GM18526 (cell line): ENCODE data around the gene ECI1.

ENCODE experiments used
- POLR2A ChIP-seq: IDR thresholded peaks from 3 replicates; pipeline ENCODE4 v1.6.1; 2011; ENCODE audit not compliant: insufficient read length; ENCODE audit errors: extremely low read depth

The ECI1 gene

DNA sequence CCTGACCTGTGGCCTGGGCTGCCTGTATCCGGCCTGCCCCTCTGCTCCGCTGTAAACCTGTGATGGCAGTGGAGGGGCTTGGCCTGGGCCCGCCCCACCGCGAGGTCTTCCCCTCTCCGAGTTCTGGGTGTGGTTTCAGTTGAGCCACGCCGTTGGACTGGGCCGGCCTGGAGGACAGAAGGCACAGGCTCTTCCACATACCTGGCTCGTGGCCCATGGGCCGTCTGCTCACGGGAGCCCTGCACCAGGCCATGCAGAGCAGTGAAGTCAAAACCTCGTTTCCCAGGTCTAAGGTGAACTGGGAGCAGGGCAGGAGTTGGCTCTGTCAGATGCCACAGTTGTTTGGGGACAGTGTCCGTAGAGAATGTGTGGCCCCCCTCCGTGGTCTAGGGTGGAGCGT lies 22.1 kb upstream of the ECI1 start:
- TF ChIP-seq POLR2A, result no peak

DNA sequence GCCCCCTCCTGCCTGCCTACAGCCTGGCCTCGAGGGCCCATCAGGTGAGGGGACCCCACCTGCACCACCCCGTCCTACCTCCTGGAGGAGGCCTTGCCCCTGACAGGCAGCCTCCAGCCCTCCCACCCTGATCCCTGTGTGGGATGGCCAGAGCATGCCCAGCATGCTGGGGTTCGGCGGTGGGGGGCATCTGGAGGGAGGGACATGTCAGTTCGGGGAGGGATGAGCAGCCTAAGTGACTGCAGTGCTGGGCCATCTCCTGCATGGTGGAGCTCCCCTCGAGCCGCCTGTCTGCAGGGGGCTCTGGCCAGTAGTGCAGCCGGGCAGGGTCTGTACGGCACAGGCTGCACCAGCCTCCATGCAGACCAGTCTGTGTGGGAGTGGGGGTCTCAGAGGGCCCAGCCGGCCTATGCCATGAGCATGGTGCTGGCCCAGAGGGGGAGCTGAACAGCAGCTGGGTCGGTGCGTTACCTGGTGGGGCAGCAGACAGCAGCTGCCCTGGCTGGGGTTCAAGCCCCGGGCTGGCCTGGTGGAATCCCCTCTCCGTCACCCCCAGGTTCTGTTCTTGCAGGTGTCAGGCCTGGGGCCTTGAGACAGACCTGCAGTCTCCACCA lies 20.6 kb upstream of the ECI1 start:
- no peak for TF ChIP-seq POLR2A

GRCh38 chr16:2270588-2271470 lies 19.4 kb upstream of the ECI1 start:
- no peak for TF ChIP-seq POLR2A

- TF ChIP-seq POLR2A, result no peak
Measured at GRCh38 chr16:2270070-2270462, 18.7 kb upstream of the ECI1 start.

- peak; percentile 93 for TF ChIP-seq POLR2A
Measured at GRCh38 chr16:2267913-2268666, 16.7 kb upstream of the ECI1 start, which contains the start of gene RNPS1. TSS of gene RNPS1 (minus strand) at chr16:2268126. CDS start at chr16:2264643, 3,483 bp downstream.

- no peak for TF ChIP-seq POLR2A
Measured at GRCh38 chr16:2260250-2260649, 8.9 kb upstream of the ECI1 start.

DNA sequence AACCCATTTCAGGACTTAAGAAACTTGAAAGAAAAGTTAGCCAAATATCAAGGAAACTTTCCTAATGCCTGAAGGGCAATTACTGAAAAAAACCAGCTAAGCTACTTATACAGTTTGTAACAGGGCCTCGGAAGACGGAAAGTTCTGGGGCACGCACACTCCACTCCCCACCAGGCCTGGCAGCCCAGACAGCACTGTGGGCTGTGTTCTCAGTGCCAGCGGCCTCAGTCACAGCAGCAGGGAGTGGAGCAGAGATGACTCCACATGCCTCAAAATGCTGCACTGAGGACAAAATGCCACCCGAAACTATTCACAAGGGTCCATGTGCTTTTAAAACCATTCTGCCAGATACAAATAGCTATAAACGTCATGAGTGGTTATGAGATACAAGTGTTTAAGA lies 6.3 kb upstream of the ECI1 start:
- no peak for TF ChIP-seq POLR2A

GRCh38 chr16:2256531-2257140 lies 5.2 kb upstream of the ECI1 start:
- no peak for TF ChIP-seq POLR2A

DNA sequence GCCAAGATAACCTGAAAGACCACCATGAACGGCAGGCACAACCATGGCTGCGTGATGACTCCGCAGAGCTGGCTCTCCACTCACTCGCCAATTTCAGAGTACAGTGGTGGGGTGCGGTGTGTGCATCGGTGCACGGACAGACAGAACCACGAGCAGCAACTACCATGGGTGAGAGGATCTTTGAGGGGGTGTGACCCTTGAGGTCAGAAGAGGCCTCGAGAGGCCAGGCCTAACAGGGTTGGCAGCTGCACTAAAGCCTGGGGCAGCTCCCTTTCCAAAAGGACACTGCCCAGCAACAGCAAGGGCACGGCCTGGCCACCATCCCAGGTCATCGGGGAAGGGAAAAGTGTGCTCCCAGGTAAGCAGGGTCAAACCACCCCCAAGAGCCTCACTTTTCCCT lies 1.9 kb upstream of the ECI1 start:
- no peak for TF ChIP-seq POLR2A

GRCh38 chr16:2252806-2253148 lies 1.4 kb upstream of the ECI1 start:
- no peak for TF ChIP-seq POLR2A

DNA sequence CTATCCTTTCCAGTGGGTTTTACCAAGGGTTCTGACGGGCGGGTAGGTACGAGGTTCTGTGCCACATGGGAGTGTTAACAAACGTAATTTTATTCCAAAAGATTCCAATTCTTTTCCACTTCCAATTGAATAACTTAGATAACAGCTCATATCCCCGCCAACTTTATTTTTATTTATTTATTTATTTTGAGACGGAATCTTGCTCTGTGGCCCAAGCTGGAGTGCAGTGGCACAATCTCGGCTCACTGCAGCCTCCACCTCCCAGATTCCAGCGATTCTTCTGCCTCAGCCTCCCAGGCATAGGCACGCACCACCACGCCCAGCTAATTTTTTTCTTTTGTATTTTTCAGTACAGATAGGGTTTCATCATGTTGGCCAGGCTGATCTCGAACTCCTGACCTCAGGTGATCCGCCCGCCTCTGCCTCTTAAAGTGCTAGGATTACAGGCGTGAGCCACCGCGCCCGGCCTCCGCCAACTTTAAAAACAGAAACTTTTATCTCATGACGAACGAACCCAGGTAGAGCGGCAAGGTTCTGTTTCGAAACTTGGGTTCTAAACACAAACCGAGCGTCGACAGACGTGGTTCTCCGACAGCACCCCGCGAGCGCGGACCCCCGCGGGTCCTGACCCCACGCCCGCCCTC lies 613 bp downstream of the ECI1 start:
- TF ChIP-seq POLR2A, result no peak

DNA sequence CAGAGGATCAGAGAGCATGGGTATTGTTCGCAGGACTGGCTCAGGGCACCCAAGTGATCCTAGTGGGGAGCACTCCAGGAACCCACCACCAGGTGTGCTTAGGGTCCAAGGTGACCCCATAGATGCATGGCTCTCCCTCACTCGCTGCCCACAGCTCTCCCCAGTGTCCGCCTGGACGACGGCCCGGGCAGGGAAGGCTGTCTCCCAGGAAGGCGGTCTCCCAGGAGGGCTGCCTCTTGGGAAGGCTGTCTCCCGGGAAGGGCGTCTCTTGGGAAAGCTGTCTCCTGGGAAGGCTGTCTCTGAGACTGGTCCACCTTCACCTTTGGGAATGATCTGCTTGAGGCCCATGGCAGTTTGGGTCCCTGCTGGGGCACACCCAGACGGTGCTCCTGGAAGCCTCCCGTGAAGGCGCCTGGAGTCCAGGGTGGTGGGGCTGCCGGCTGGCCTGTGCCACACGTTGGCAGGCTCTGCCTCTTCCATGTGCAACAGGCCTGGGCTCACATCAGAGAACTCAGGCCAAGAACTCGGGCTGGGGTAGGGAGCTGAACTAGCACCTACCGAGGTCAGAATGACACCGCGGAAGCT lies 5.0 kb downstream of the ECI1 start:
- no peak for TF ChIP-seq POLR2A

DNA sequence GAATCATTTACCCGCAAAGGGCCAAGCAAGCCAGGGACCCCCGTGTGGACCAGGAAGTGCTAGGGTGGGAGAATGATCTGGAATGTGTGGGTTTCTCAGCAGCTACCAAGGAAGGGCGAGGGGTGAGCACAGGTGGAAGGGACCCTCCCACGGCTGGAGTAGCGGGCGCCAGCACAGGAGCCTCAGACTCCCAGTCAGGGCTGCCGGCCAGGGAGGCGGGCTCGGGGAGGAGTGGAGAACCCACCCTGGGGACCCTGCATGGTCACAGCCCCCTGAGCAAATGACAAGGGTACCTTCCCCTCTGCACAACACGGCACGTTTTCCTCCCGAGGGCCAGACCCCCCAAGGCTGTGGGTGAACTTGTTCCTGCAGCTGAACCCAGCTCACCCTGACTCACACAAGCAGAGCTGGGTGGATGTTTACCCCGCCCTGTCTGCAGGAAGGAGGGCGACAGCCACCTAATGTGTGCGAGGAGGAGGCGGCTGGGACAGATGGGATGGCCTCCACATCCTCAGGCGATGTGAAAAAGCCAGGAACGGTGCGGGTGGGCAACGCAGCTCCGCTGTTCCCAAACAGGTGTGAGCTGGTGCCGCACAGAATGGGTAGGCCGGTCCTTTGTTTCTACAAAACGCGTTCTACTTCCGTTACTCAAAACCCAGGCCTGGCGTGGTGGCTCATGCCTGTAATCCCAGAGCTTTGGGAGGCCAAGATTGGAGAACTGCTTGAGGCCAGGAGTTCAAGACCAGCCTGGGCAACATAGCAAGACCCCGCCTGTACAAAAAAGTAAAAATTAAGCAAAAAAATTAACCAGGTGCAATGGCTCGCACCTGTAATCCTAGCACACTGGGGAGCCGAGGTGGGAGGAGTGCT lies 6.2 kb downstream of the ECI1 start:
- no peak for TF ChIP-seq POLR2A

- no peak for TF ChIP-seq POLR2A
Measured at GRCh38 chr16:2244301-2244700, 7.1 kb downstream of the ECI1 start.
